SW 1271 (cell line): Measurements from ENCODE around the gene DNM3.
"Not testable (repeated sequence)": the region's sequence is repeated elsewhere in the genome, so short reads cannot be mapped to it uniquely, and the experiment has no call there.

Experiments
- DNase-seq, 2 experiments: peaks; one replicate each; lab custom pipeline; 2025; lab: John Stamatoyannopoulos, UW

DNM3 gene

GRCh38 chr1:172277989-172278388 lies 436.7 kb downstream of the DNM3 start:
- no peak for DNase-seq

GRCh38 chr1:172278478-172278877 lies 437.2 kb downstream of the DNM3 start:
- no peak for DNase-seq

GRCh38 chr1:172279939-172280636 lies 438.8 kb downstream of the DNM3 start:
- no peak for DNase-seq

GRCh38 chr1:172283766-172284165 lies 442.5 kb downstream of the DNM3 start:
- no peak for DNase-seq

- DNase-seq = no peak
Observed at GRCh38 chr1:172286629-172287076, 445.4 kb downstream of the DNM3 start.

GRCh38 chr1:172287208-172287607 lies 445.9 kb downstream of the DNM3 start:
- no peak for DNase-seq

GRCh38 chr1:172288581-172288980 lies 447.3 kb downstream of the DNM3 start:
- no peak for DNase-seq

- no peak for DNase-seq
Observed at GRCh38 chr1:172289448-172289847, 448.1 kb downstream of the DNM3 start.

GRCh38 chr1:172292840-172293239 lies 451.5 kb downstream of the DNM3 start:
- DNase-seq = no peak

GRCh38 chr1:172293429-172293828 lies 452.1 kb downstream of the DNM3 start:
- no peak for DNase-seq

- no peak for DNase-seq
Observed at GRCh38 chr1:172298141-172298540, 456.8 kb downstream of the DNM3 start.

GRCh38 chr1:172298911-172299310 lies 457.6 kb downstream of the DNM3 start:
- DNase-seq = no peak

- no peak for DNase-seq
Observed at GRCh38 chr1:172299515-172299914, 458.2 kb downstream of the DNM3 start.

- not testable (repeated sequence) for DNase-seq
Observed at GRCh38 chr1:172307508-172307907, 466.2 kb downstream of the DNM3 start.

GRCh38 chr1:172308142-172308541 lies 466.8 kb downstream of the DNM3 start:
- DNase-seq = no peak

GRCh38 chr1:172308577-172308976 lies 467.3 kb downstream of the DNM3 start:
- DNase-seq = no peak

GRCh38 chr1:172320733-172321132 lies 479.4 kb downstream of the DNM3 start:
- DNase-seq = no peak

GRCh38 chr1:172321451-172321850 lies 480.2 kb downstream of the DNM3 start:
- DNase-seq = no peak

- no peak for DNase-seq
Observed at GRCh38 chr1:172322219-172323061, 481.1 kb downstream of the DNM3 start.

GRCh38 chr1:172323686-172324085 lies 482.4 kb downstream of the DNM3 start:
- DNase-seq = no peak

- no peak for DNase-seq
Observed at GRCh38 chr1:172324086-172324485, 482.8 kb downstream of the DNM3 start.

- DNase-seq = no peak
Observed at GRCh38 chr1:172324761-172325160, 483.5 kb downstream of the DNM3 start.

GRCh38 chr1:172325531-172325930 lies 484.2 kb downstream of the DNM3 start:
- DNase-seq = no peak
